DOHH2 (cell line): ENCODE data around the gene LMO7.
"Not testable (repeated sequence)": the region's sequence is repeated elsewhere in the genome, so short reads cannot be mapped to it uniquely, and the experiment has no call there.

ENCODE experiments used
- H3F3A ChIP-seq: fragments of 200-600 bp; sonication (generic), shearing (Covaris generic); 2 replicates; pipeline ENCODE4 v1.6.0; 2016; ENCODE audit warnings: antibody characterized with exemption, mild to moderate bottlenecking; ENCODE audit not compliant: control insufficient read depth, insufficient read depth
- H3K27ac ChIP-seq: fragments of 200-600 bp; sonication (generic); 2 replicates; pipeline ENCODE4 v1.5.1; 2014; ENCODE audit warnings: low read depth, mild to moderate bottlenecking, low read length, moderate library complexity
- H3K27me3 ChIP-seq: fragments of 200-600 bp; sonication (generic); 2 replicates; pipeline ENCODE4 v1.6.1; 2014; ENCODE audit warnings: mild to moderate bottlenecking, low read length, mixed read lengths; ENCODE audit not compliant: control insufficient read depth
- H3K36me3 ChIP-seq: fragments of 200-600 bp; sonication (generic); 2 replicates; pipeline ENCODE4 v1.6.1; 2014; ENCODE audit warnings: mild to moderate bottlenecking, low read length, moderate library complexity, mixed read lengths; ENCODE audit not compliant: control insufficient read depth
- H3K4me1 ChIP-seq: fragments of 200-600 bp; sonication (generic); 2 replicates; pipeline ENCODE4 v1.6.1; 2014; ENCODE audit warnings: mild to moderate bottlenecking, low read length, mixed read lengths; ENCODE audit not compliant: control insufficient read depth
- H3K4me2 ChIP-seq: fragments of 200-600 bp; sonication (generic); 2 replicates; pipeline ENCODE4 v1.6.0; 2014; ENCODE audit warnings: mild to moderate bottlenecking, low read length, moderate library complexity
- H3K4me3 ChIP-seq: fragments of 200-600 bp; sonication (generic); 2 replicates; pipeline ENCODE4 v1.5.1; 2014; ENCODE audit warnings: mild to moderate bottlenecking, low read length, mixed read lengths
- H3K79me2 ChIP-seq: fragments of 200-600 bp; sonication (generic); 2 replicates; pipeline ENCODE4 v1.6.1; 2014; ENCODE audit warnings: mild to moderate bottlenecking, low read length, mixed read lengths; ENCODE audit not compliant: control insufficient read depth
- H3K9me2 ChIP-seq: fragments of 200-600 bp; sonication (generic); replicated peaks from 2 replicates; pipeline ENCODE4 v1.6.1; 2014; ENCODE audit warnings: mild to moderate bottlenecking, low read length, mixed read lengths; ENCODE audit not compliant: control insufficient read depth
- H3K9me3 ChIP-seq: fragments of 200-600 bp; sonication (generic); 2 replicates; pipeline ENCODE4 v1.6.1; 2014; ENCODE audit warnings: antibody characterized with exemption, low read length, mixed read lengths; ENCODE audit not compliant: control insufficient read depth, insufficient read depth
- H4K20me1 ChIP-seq: fragments of 200-600 bp; sonication (generic); 2 replicates; pipeline ENCODE4 v1.6.0; 2014; ENCODE audit warnings: low read depth, mild to moderate bottlenecking, antibody characterized with exemption, low read length, moderate library complexity; ENCODE audit not compliant: control insufficient read depth, insufficient read depth
- CTCF ChIP-seq: fragments of 200-600 bp; sonication (generic); IDR thresholded peaks from one replicate; pipeline ENCODE4 v1.5.1; 2014; ENCODE audit warnings: antibody characterized with exemption, mild to moderate bottlenecking, low read depth, low read length; ENCODE audit not compliant: poor library complexity, severe bottlenecking
- EZH2phosphoT487 ChIP-seq: fragments of 200-600 bp; sonication (generic); IDR thresholded peaks from 2 replicates; pipeline ENCODE4 v1.6.1; 2017; ENCODE audit warnings: borderline replicate concordance, mild to moderate bottlenecking, antibody characterized with exemption, low read length, moderate library complexity, mixed read lengths

The LMO7 gene

GRCh38 chr13:75776550-75776949 is 140.4 kb downstream of the LMO7 start:
- no peak overlapping the region for H3K27ac ChIP-seq
- H3K79me2 ChIP-seq = no peaks in the 10 kb centered on the region
- H3K4me2 ChIP-seq = no peak overlapping the region
- TF ChIP-seq EZH2phosphoT487 (no peak), CTCF (no peak)
- H4K20me1 ChIP-seq = no peaks in the 10 kb centered on the region
- H3K9me3 ChIP-seq = no peaks in the 10 kb centered on the region
- H3K4me1 ChIP-seq = no peaks in the 10 kb centered on the region
- H3K9me2 ChIP-seq = no peaks in the 10 kb centered on the region
- H3K4me3 ChIP-seq = no peak overlapping the region
- H3K27me3 ChIP-seq = no peaks in the 10 kb centered on the region
- H3K36me3 ChIP-seq = no peaks in the 10 kb centered on the region
- H3F3A ChIP-seq = no peaks in the 10 kb centered on the region

GRCh38 chr13:75779393-75779792 is 143.3 kb downstream of the LMO7 start:
- no peak overlapping the region for H3K4me3 ChIP-seq
- no peaks in the 10 kb centered on the region for H4K20me1 ChIP-seq
- no peaks in the 10 kb centered on the region for H3K9me3 ChIP-seq
- no peaks in the 10 kb centered on the region for H3K4me1 ChIP-seq
- no peak overlapping the region for H3K4me2 ChIP-seq
- no peaks in the 10 kb centered on the region for H3K9me2 ChIP-seq
- H3F3A ChIP-seq = no peaks in the 10 kb centered on the region
- H3K27me3 ChIP-seq = no peaks in the 10 kb centered on the region
- no peak for TF ChIP-seq CTCF
- TF ChIP-seq EZH2phosphoT487 = no peak
- H3K36me3 ChIP-seq = no peaks in the 10 kb centered on the region
- H3K27ac ChIP-seq = no peak overlapping the region
- no peaks in the 10 kb centered on the region for H3K79me2 ChIP-seq

- H3K4me2 ChIP-seq, H3K27me3 ChIP-seq, H3K36me3 ChIP-seq, H4K20me1 ChIP-seq, H3K79me2 ChIP-seq, H3K4me1 ChIP-seq, H3F3A ChIP-seq, H3K9me2 ChIP-seq, H3K4me3 ChIP-seq, H3K27ac ChIP-seq, H3K9me3 ChIP-seq: not testable (repeated sequence)
Observed at GRCh38 chr13:75780103-75780502, 144.0 kb downstream of the LMO7 start.

- Histone ChIP-seq H3K9me2 (no peaks in the 10 kb centered on the region), H3K4me2 (no peak overlapping the region), H4K20me1 (no peaks in the 10 kb centered on the region), H3K4me3 (no peak overlapping the region), H3K36me3 (no peaks in the 10 kb centered on the region), H3F3A (no peaks in the 10 kb centered on the region), H3K9me3 (no peaks in the 10 kb centered on the region), H3K27ac (no peak overlapping the region), H3K27me3 (no peaks in the 10 kb centered on the region), H3K79me2 (no peaks in the 10 kb centered on the region), H3K4me1 (no peaks in the 10 kb centered on the region)
- no peak for TF ChIP-seq EZH2phosphoT487
- TF ChIP-seq CTCF = no peak
Observed at GRCh38 chr13:75782985-75783384, 146.9 kb downstream of the LMO7 start.
